HCT116 (cell line): ENCODE measurements around the gene CYP21A2. TPM values are rescaled to one million over a fixed set of nuclear protein-coding genes. Genes with fewer than 3 reads are reported as not detected.

Experiments
- ATAC-seq: fragments of 200-7000 bp; cut with Tn5 transposase; 2 replicates; pipeline ENCODE4 v1.9.1; 2020; ENCODE audit warnings: mild to moderate bottlenecking, moderate library complexity
- BruUV-seq: library from RNA; stranded (reverse); fragments of 400-500 nt; replicated peaks from 2 replicates; lab custom pipeline; 2021; lab: Mats Ljungman, UMichigan
- CTCF ChIA-PET: fragments of 300-600 bp; sonication (Branson Sonifier 250); formaldehyde crosslinking; loops from one replicate; lab custom pipeline; 2021; ENCODE audit warnings: antibody characterized with exemption; lab: Charles Lee
- POLR2A ChIA-PET: fragments of 300-600, 350-600 bp; sonication (Branson Sonifier 250); formaldehyde crosslinking; loops from one replicate; lab custom pipeline; 2021; ENCODE audit warnings: antibody characterized with exemption; lab: Charles Lee
- RAD21 ChIA-PET, 2 experiments: fragments of 300-600 bp; sonication (Branson Sonifier 250); formaldehyde crosslinking; loops; one replicate each; lab custom pipeline; 2023; ENCODE audit warnings: low total read pairs in 2 of 2; ENCODE audit not compliant: uncharacterized antibody in 2 of 2, unreplicated experiment in 2 of 2, low non-redundant PET in 1 of 2; lab: Charles Lee
- DNase-seq: peaks from one replicate; pipeline ENCODE4 v3.0.0-alpha.2; 2010; ENCODE audit warnings: low read depth, low spot score
- H2AFZ ChIP-seq: fragments of 200-600 bp; shearing (Covaris generic), sonication (generic); 2 replicates; pipeline ENCODE4 v1.6.1; 2017; ENCODE audit warnings: low read depth, mixed run types, mixed read lengths, antibody characterized with exemption, low read length; ENCODE audit not compliant: poor library complexity, severe bottlenecking
- H3K27ac ChIP-seq: 2 replicates; pipeline ENCODE4 v1.5.1; 2012; ENCODE audit warnings: low read depth, low read length
- H3K27me3 ChIP-seq: fragments of 200-600 bp; sonication (generic); 2 replicates; pipeline ENCODE4 v1.6.1; 2016; ENCODE audit warnings: mixed run types, low read length, mixed read lengths; ENCODE audit not compliant: insufficient read depth
- H3K36me3 ChIP-seq, 2 experiments: fragments of 200-500 bp in 1 of 2; fragments of 200-600 bp in 1 of 2; sonication (Bioruptor generic) in 1 of 2; sonication (generic) in 1 of 2; 2 replicates each; pipeline versions ENCODE4 v1.5.1 to v1.6.1; 2014 to 2016; ENCODE audit warnings: low read length in 2 of 2, inconsistent platforms in 1 of 2, mixed read lengths in 1 of 2, mixed run types in 1 of 2; ENCODE audit not compliant: insufficient read depth in 2 of 2, control insufficient read depth in 1 of 2
- H3K4me1 ChIP-seq, 2 experiments: fragments of 200-600 bp in 1 of 2; sonication (generic) in 1 of 2; 2 replicates each; pipeline versions ENCODE4 v1.5.1 to v1.6.1; 2012 to 2017; ENCODE audit warnings: low read length in 2 of 2, inconsistent platforms in 1 of 2, mild to moderate bottlenecking in 1 of 2, mixed read lengths in 1 of 2, mixed run types in 1 of 2, moderate library complexity in 1 of 2; ENCODE audit not compliant: insufficient read depth in 2 of 2, control insufficient read depth in 1 of 2
- H3K4me2 ChIP-seq: fragments of 200-600 bp; sonication (generic); 2 replicates; pipeline ENCODE4 v1.6.1; 2017; ENCODE audit warnings: mixed run types, low read length, mixed read lengths
- H3K4me3 ChIP-seq, 2 experiments: fragments of 200-600 bp in 1 of 2; sonication (generic) in 1 of 2; replicated peaks in 1 of 2; 2 replicates each; pipeline ENCODE4 v1.5.1; 2011 to 2016; ENCODE audit warnings: low read length in 2 of 2, control low read depth in 1 of 2, low read depth in 1 of 2, mild to moderate bottlenecking in 1 of 2, mixed read lengths in 1 of 2, mixed run types in 1 of 2
- H3K79me2 ChIP-seq: fragments of 200-600 bp; sonication (generic); 2 replicates; pipeline ENCODE4 v1.6.1; 2017; ENCODE audit warnings: mild to moderate bottlenecking, mixed run types, low read length, moderate library complexity, mixed read lengths; ENCODE audit not compliant: insufficient read depth
- H3K9ac ChIP-seq: fragments of 200-600 bp; sonication (generic); 2 replicates; pipeline ENCODE4 v1.6.1; 2016; ENCODE audit warnings: low read length, mixed read lengths
- H3K9me2 ChIP-seq: fragments of 200-600 bp; sonication (generic), shearing (Covaris generic); 2 replicates; pipeline ENCODE4 v1.6.1; 2017; ENCODE audit warnings: mixed run types, mild to moderate bottlenecking, moderate library complexity; ENCODE audit not compliant: insufficient read depth
- H3K9me3 ChIP-seq, 2 experiments: fragments of 200-500 bp in 1 of 2; fragments of 200-600 bp in 1 of 2; sonication (Bioruptor generic) in 1 of 2; sonication (generic) in 1 of 2; 2 replicates each; pipeline ENCODE4 v1.6.1; 2014 to 2017; ENCODE audit warnings: low read length in 2 of 2, mixed read lengths in 2 of 2, inconsistent platforms in 1 of 2, low read depth in 1 of 2, mild to moderate bottlenecking in 1 of 2, mixed run types in 1 of 2, moderate library complexity in 1 of 2; ENCODE audit not compliant: control insufficient read depth in 1 of 2, insufficient read depth in 1 of 2
- H4K20me1 ChIP-seq: fragments of 200-600 bp; sonication (generic), shearing (Covaris generic); 2 replicates; pipeline ENCODE4 v1.6.1; 2017; ENCODE audit warnings: mixed run types, mild to moderate bottlenecking, moderate library complexity; ENCODE audit not compliant: insufficient read depth
- SIN3A ChIP-seq: IDR thresholded peaks from 2 replicates; pipeline ENCODE4 v1.6.1; 2012; ENCODE audit warnings: low read depth
- SP1 ChIP-seq: IDR thresholded peaks from 2 replicates; pipeline ENCODE4 v1.6.1; 2012; ENCODE audit warnings: low read depth
- SRF ChIP-seq: IDR thresholded peaks from 2 replicates; pipeline ENCODE4 v1.6.1; 2012; ENCODE audit warnings: low read depth
- ZNF274 ChIP-seq: fragments of 200-500 bp; sonication (Bioruptor generic); IDR thresholded peaks from 2 replicates; pipeline ENCODE4 v1.6.1; 2014; ENCODE audit warnings: mild to moderate bottlenecking, low read depth, low read length, inconsistent platforms
- intact Hi-C: fragments of 100-400 bp; cut with micrococcal nuclease; formaldehyde crosslinking; loops from 2 replicates; pipeline ENCODE4 v1.10.0; 2022
- total RNA-seq: library from RNA; stranded (reverse); gene quantifications from one replicate; pipeline ENCODE4 v1.2.1, GENCODE V29; 2021; ENCODE audit not compliant: unreplicated experiment

Gene CYP21A2
- total RNA-seq, 1 experiment from 2014 or later, result 1.4 TPM

- Histone ChIP-seq H3K9me3 (no peaks in the 10 kb centered on the region), H3K79me2 (no peaks in the 10 kb centered on the region), H3K4me3 (no peak overlapping the region), H3K4me1 (peaks cover 5 to 38% of the 10 kb centered on the region in 2 experiments; a peak in 3 of 4 replicates), H2AFZ (no peak overlapping the region), H3K27me3 (no peaks in the 10 kb centered on the region), H3K9ac (no peak overlapping the region), H3K27ac (no peak overlapping the region), H3K9me2 (no peaks in the 10 kb centered on the region), H3K4me2 (no peak overlapping the region; the same call in 1 of the 2 replicates), H4K20me1 (no peaks in the 10 kb centered on the region), H3K36me3 (no peaks in the 10 kb centered on the region)
- ChIA-PET POLR2A (no interaction called here), CTCF (interaction anchor here (0.8 kb wide), 1 partner anchor 12 kb away, joined by 4 read pairs; no protein-coding TSS in a partner anchor), RAD21 (no interaction called here)
- intact Hi-C loops, result no loop called here
- DNase-seq (no peak), ATAC-seq (0 out of 2 replicates have a peak, but pooled peaks have one; percentile 28)
- BruUV-seq, result no TSS peak
- TF ChIP-seq SIN3A (no peak), ZNF274 (no peak)
These were observed 37.6 kb downstream of the CYP21A2 start for GRCh38 chr6:32075781-32076180.

- H3K27ac ChIP-seq, result no peak overlapping the region
- no peak for TF ChIP-seq SP1
- no peak for TF ChIP-seq SRF
- TF ChIP-seq, all 23 proteins: peak for 0
- Histone ChIP-seq H3K4me2 (no peak overlapping the region; the same call in 1 of the 2 replicates), H4K20me1 (no peaks in the 10 kb centered on the region), H3K9ac (no peak overlapping the region), H3K79me2 (no peaks in the 10 kb centered on the region), H3K9me3 (no peaks in the 10 kb centered on the region), H3K27me3 (no peaks in the 10 kb centered on the region), H3K9me2 (no peaks in the 10 kb centered on the region), H2AFZ (no peak overlapping the region), H3K4me1 (peaks cover 5 to 43% of the 10 kb centered on the region in 2 experiments; a peak in 3 of 4 replicates), H3K4me3 (no peak overlapping the region), H3K36me3 (no peaks in the 10 kb centered on the region)
- intact Hi-C loops, result no loop called here
- DNase-seq, result no peak
- ChIA-PET POLR2A (no interaction called here), CTCF (interaction anchor here (0.8 kb wide), 1 partner anchor 11 kb away, joined by 4 read pairs; no protein-coding TSS in a partner anchor), RAD21 (no interaction called here)
- BruUV-seq, result no TSS peak
- ATAC-seq, result no peak
These were observed 38.1 kb downstream of the CYP21A2 start for GRCh38 chr6:32076321-32076809.
